Activated naive CD4-positive, alpha-beta T cell treated with anti-CD3 and anti-CD28 coated beads, Interleukin-2, amount 50 U/mL, for 72 hours (primary cell): ENCODE results near the gene CDH7. TPM values are rescaled to one million over a fixed set of nuclear protein-coding genes. Genes with fewer than 3 reads are reported as not detected.

ENCODE experiments used
- ATAC-seq, 2 donors: fragments of 150-1000 bp; cut with Tn5 transposase; 2 replicates each; pipeline ENCODE4 v1.10.0; 2021; ENCODE audit warnings: mild to moderate bottlenecking in 2 of 2, moderate library complexity in 2 of 2
- DNase-seq, 2 donors: peaks; one replicate each; pipeline ENCODE4 v3.0.0; 2021 to 2022; ENCODE audit warnings: low spot score in 2 of 2
- H3K27ac Mint-ChIP-seq, 2 donors: one replicate each; pipeline ENCODE4 v1.8.0; 2022; ENCODE audit warnings: mild to moderate bottlenecking in 2 of 2, mixed read lengths in 2 of 2
- H3K36me3 Mint-ChIP-seq, 2 donors: one replicate each; pipeline ENCODE4 v1.8.0; 2022; ENCODE audit warnings: mixed read lengths in 2 of 2
- H3K9me3 Mint-ChIP-seq, 2 donors: one replicate each; pipeline ENCODE4 v1.8.0; 2022; ENCODE audit warnings: mixed read lengths in 2 of 2
- total RNA-seq, 2 donors: library from RNA; stranded (reverse); gene quantifications; one replicate each; pipeline ENCODE4 v1.2.3, GENCODE V29; 2022

Gene CDH7
- total RNA-seq, 2 donors from 2014 or later, result not detected

GRCh38 chr18:65754121-65754520, 3.3 kb downstream of the CDH7 start:
- Mint-ChIP-seq H3K36me3 (peaks cover 10 to 13% of the 10 kb centered on the region in 2 donors), H3K27ac (no peak overlapping the region), H3K9me3 (peaks cover 9 to 13% of the 10 kb centered on the region in 2 donors)
- DNase-seq, result no peak
- no peak for ATAC-seq

GRCh38 chr18:65755616-65756015, 4.8 kb downstream of the CDH7 start:
- Mint-ChIP-seq H3K9me3 (peaks cover 4 to 13% of the 10 kb centered on the region in 2 donors), H3K27ac (no peak overlapping the region), H3K36me3 (peaks cover 0 to 5% of the 10 kb centered on the region in 2 donors)
- DNase-seq (no peak), ATAC-seq (no peak)

- ATAC-seq, result no peak
- DNase-seq, result no peak
- H3K27ac Mint-ChIP-seq, result no peak overlapping the region
- peaks cover 0 to 9% of the 10 kb centered on the region in 2 donors for H3K9me3 Mint-ChIP-seq
- no peaks in the 10 kb centered on the region for H3K36me3 Mint-ChIP-seq
These were observed 9.6 kb downstream of the CDH7 start for GRCh38 chr18:65760457-65760856.

- H3K27ac Mint-ChIP-seq, result no peak overlapping the region
These were observed 11.0 kb downstream of the CDH7 start for GRCh38 chr18:65761636-65762295.

GRCh38 chr18:65762556-65762955, 11.7 kb downstream of the CDH7 start:
- Mint-ChIP-seq H3K9me3 (peaks cover 2 to 5% of the 10 kb centered on the region in 2 donors), H3K36me3 (no peaks in the 10 kb centered on the region), H3K27ac (no peak overlapping the region)
- no peak for ATAC-seq
- DNase-seq, result no peak

More at GRCh38 chr18:65761636-65762295, 11.0 kb downstream of the CDH7 start:
- no peaks in the 10 kb centered on the region for H3K36me3 Mint-ChIP-seq
- H3K9me3 Mint-ChIP-seq, result peaks cover 0 to 6% of the 10 kb centered on the region in 2 donors
- no peak for ATAC-seq
- no peak for DNase-seq

GRCh38 chr18:65767406-65767805, 16.6 kb downstream of the CDH7 start:
- ATAC-seq, result no peak
- Mint-ChIP-seq H3K27ac (no peak overlapping the region), H3K9me3 (peaks cover 4 to 8% of the 10 kb centered on the region in 2 donors), H3K36me3 (no peaks in the 10 kb centered on the region)
- no peak for DNase-seq

- no peak for DNase-seq
- Mint-ChIP-seq H3K36me3 (no peaks in the 10 kb centered on the region), H3K9me3 (peaks cover 4 to 8% of the 10 kb centered on the region in 2 donors), H3K27ac (no peak overlapping the region)
- ATAC-seq, result no peak
These were observed 17.4 kb downstream of the CDH7 start for GRCh38 chr18:65768120-65768778.

GRCh38 chr18:65769652-65770051, 18.8 kb downstream of the CDH7 start:
- Mint-ChIP-seq H3K27ac (no peak overlapping the region), H3K9me3 (peaks cover 5 to 12% of the 10 kb centered on the region in 2 donors), H3K36me3 (no peaks in the 10 kb centered on the region)
- ATAC-seq, result no peak
- no peak for DNase-seq

GRCh38 chr18:65786474-65786873, 35.7 kb downstream of the CDH7 start:
- H3K36me3 Mint-ChIP-seq, result peaks cover 0 to 9% of the 10 kb centered on the region in 2 donors
- ATAC-seq (no peak), DNase-seq (no peak)

GRCh38 chr18:65788373-65788772, 37.6 kb downstream of the CDH7 start:
- peaks cover 0 to 9% of the 10 kb centered on the region in 2 donors for H3K36me3 Mint-ChIP-seq

More at GRCh38 chr18:65786474-65786873, 35.7 kb downstream of the CDH7 start:
- no peak overlapping the region for H3K27ac Mint-ChIP-seq
- H3K9me3 Mint-ChIP-seq, result peaks cover 6 to 10% of the 10 kb centered on the region in 2 donors

GRCh38 chr18:65790604-65791003, 39.8 kb downstream of the CDH7 start:
- ATAC-seq (no peak), DNase-seq (no peak)
- no peak overlapping the region for H3K27ac Mint-ChIP-seq
- peaks cover 0 to 9% of the 10 kb centered on the region in 2 donors for H3K36me3 Mint-ChIP-seq
- H3K9me3 Mint-ChIP-seq, result peaks cover 17 to 18% of the 10 kb centered on the region in 2 donors

More at GRCh38 chr18:65788373-65788772, 37.6 kb downstream of the CDH7 start:
- Mint-ChIP-seq H3K9me3 (peaks cover 6 to 13% of the 10 kb centered on the region in 2 donors), H3K27ac (peak overlapping the region in 1 of 2 donors; percentile 12)
- DNase-seq (no peak), ATAC-seq (no peak)

GRCh38 chr18:65791719-65792118, 40.9 kb downstream of the CDH7 start:
- no peak overlapping the region for H3K27ac Mint-ChIP-seq

GRCh38 chr18:65792456-65793074, 41.8 kb downstream of the CDH7 start:
- H3K36me3 Mint-ChIP-seq, result peaks cover 0 to 9% of the 10 kb centered on the region in 2 donors
- H3K9me3 Mint-ChIP-seq, result peaks cover 17 to 22% of the 10 kb centered on the region in 2 donors
- no peak for DNase-seq
- no peak for ATAC-seq
- no peak overlapping the region for H3K27ac Mint-ChIP-seq

More at GRCh38 chr18:65791719-65792118, 40.9 kb downstream of the CDH7 start:
- Mint-ChIP-seq H3K9me3 (peaks cover 17 to 22% of the 10 kb centered on the region in 2 donors), H3K36me3 (peaks cover 0 to 9% of the 10 kb centered on the region in 2 donors)
- DNase-seq, result no peak
- ATAC-seq, result no peak

GRCh38 chr18:65808759-65809158, 57.9 kb downstream of the CDH7 start:
- H3K27ac Mint-ChIP-seq, result no peak overlapping the region
- ATAC-seq (no peak), DNase-seq (no peak)
- H3K36me3 Mint-ChIP-seq, result no peaks in the 10 kb centered on the region
- peaks cover 0 to 4% of the 10 kb centered on the region in 2 donors for H3K9me3 Mint-ChIP-seq

- Mint-ChIP-seq H3K27ac (no peak overlapping the region), H3K36me3 (no peaks in the 10 kb centered on the region), H3K9me3 (peaks cover 0 to 4% of the 10 kb centered on the region in 2 donors)
- no peak for DNase-seq
- ATAC-seq, result no peak
These were observed 60.5 kb downstream of the CDH7 start for GRCh38 chr18:65811307-65811706.

- Mint-ChIP-seq H3K27ac (no peak overlapping the region), H3K36me3 (no peaks in the 10 kb centered on the region), H3K9me3 (peaks cover 8 to 10% of the 10 kb centered on the region in 2 donors)
- ATAC-seq, result no peak
- no peak for DNase-seq
These were observed 64.7 kb downstream of the CDH7 start for GRCh38 chr18:65815506-65815905.

GRCh38 chr18:65817178-65817577, 66.4 kb downstream of the CDH7 start:
- no peaks in the 10 kb centered on the region for H3K36me3 Mint-ChIP-seq
- no peak overlapping the region for H3K27ac Mint-ChIP-seq
- DNase-seq, result no peak
- ATAC-seq, result no peak
- H3K9me3 Mint-ChIP-seq, result peaks cover 8 to 10% of the 10 kb centered on the region in 2 donors
